Measurements from ENCODE around the gene TMPRSS3.
A peak's percentile ranks its signal among the peaks of the same experiment; 100 is the strongest.

Gene TMPRSS3

GRCh38 chr21:42405064-42406013 lies 9.5 kb upstream of the TMPRSS3 start:
- H3K27me3 ChIP-seq (ENCODE audit: control insufficient read depth in 1 of 2, insufficient read depth in 1 of 2, low read length in 2 of 2), result peaks cover 9 to 45% of the 10 kb centered on the region in 2 experiments
- 84% methylated on average over 20 of the region's 23 CpGs for whole genome bisulfite sequencing
- H3K9ac ChIP-seq (ENCODE audit: low read length), result no peak overlapping the region
- H3K14ac ChIP-seq (ENCODE audit: low read length in 2 of 2), result no peak overlapping the region
- no peak for DNase-seq
- H3K36me3 ChIP-seq (ENCODE audit: control insufficient read depth in 1 of 2, insufficient read depth in 2 of 2, low read depth in 1 of 2, low read length in 2 of 2), result no peaks in the 10 kb centered on the region
- H4K91ac ChIP-seq (ENCODE audit: low read length), result no peak overlapping the region
- peaks cover 6% of the 10 kb centered on the region for H3K9me3 ChIP-seq (ENCODE audit: control insufficient read depth, low read length)
- no peak overlapping the region for H2AK5ac ChIP-seq (ENCODE audit: low read length, severe bottlenecking)
- H2BK120ac ChIP-seq (ENCODE audit: low read depth, low read length), result no peak overlapping the region
- H2BK15ac ChIP-seq (ENCODE audit: low read depth, poor library complexity, severe bottlenecking), result no peak overlapping the region
- no peak overlapping the region for H3K18ac ChIP-seq (ENCODE audit: low read depth in 1 of 2, low read length in 2 of 2)
- no peaks in the 10 kb centered on the region for H3K79me1 ChIP-seq (replicated peaks; ENCODE audit: low read length, poor library complexity, severe bottlenecking)
- H3K4me3 ChIP-seq (ENCODE audit: insufficient read depth in 1 of 2, low read depth in 1 of 2, low read length in 2 of 2), result no peak overlapping the region
- H3K23ac ChIP-seq (ENCODE audit: low read length in 2 of 2), result no peak overlapping the region
- no peak overlapping the region for H4K8ac ChIP-seq (ENCODE audit: low read length)
- H2AFZ ChIP-seq (ENCODE audit: low read depth, low read length), result no peak overlapping the region
- H3K4ac ChIP-seq (ENCODE audit: low read depth in 1 of 2, low read length in 2 of 2), result no peak overlapping the region
- no peak overlapping the region for H2BK12ac ChIP-seq (ENCODE audit: low read length in 2 of 2)
- H3K4me2 ChIP-seq (ENCODE audit: low read length, poor library complexity, severe bottlenecking), result no peak overlapping the region
- no peak overlapping the region for H3K27ac ChIP-seq (ENCODE audit: low read length, poor library complexity, severe bottlenecking)
- H3K4me1 ChIP-seq (ENCODE audit: control insufficient read depth, insufficient read depth, low read depth, low read length), result peaks cover 2% of the 10 kb centered on the region
- no peak overlapping the region for H2BK5ac ChIP-seq (ENCODE audit: low read depth, low read length, poor library complexity, severe bottlenecking)

GRCh38 chr21:42404539-42404938 lies 8.7 kb upstream of the TMPRSS3 start:
- no peak overlapping the region for H2BK120ac ChIP-seq (ENCODE audit: low read depth, low read length)
- no peak overlapping the region for H4K91ac ChIP-seq (ENCODE audit: low read length)
- no peak overlapping the region for H3K27ac ChIP-seq (ENCODE audit: low read length, poor library complexity, severe bottlenecking)
- H3K36me3 ChIP-seq (ENCODE audit: control insufficient read depth in 1 of 2, insufficient read depth in 2 of 2, low read depth in 1 of 2, low read length in 2 of 2), result no peaks in the 10 kb centered on the region
- no peak overlapping the region for H2BK5ac ChIP-seq (ENCODE audit: low read depth, low read length, poor library complexity, severe bottlenecking)
- H3K27me3 ChIP-seq (ENCODE audit: control insufficient read depth in 1 of 2, insufficient read depth in 1 of 2, low read length in 2 of 2), result peaks cover 8 to 43% of the 10 kb centered on the region in 2 experiments
- no peak for DNase-seq
- H3K9ac ChIP-seq (ENCODE audit: low read length), result no peak overlapping the region
- no peak overlapping the region for H2BK12ac ChIP-seq (ENCODE audit: low read length in 2 of 2)
- no peak overlapping the region for H2AK5ac ChIP-seq (ENCODE audit: low read length, severe bottlenecking)
- H3K4me1 ChIP-seq (ENCODE audit: control insufficient read depth, insufficient read depth, low read depth, low read length), result peaks cover 2% of the 10 kb centered on the region
- H4K8ac ChIP-seq (ENCODE audit: low read length), result no peak overlapping the region
- H2BK15ac ChIP-seq (ENCODE audit: low read depth, poor library complexity, severe bottlenecking), result no peak overlapping the region
- H3K4me3 ChIP-seq (ENCODE audit: insufficient read depth in 1 of 2, low read depth in 1 of 2, low read length in 2 of 2), result no peak overlapping the region
- no peaks in the 10 kb centered on the region for H3K79me1 ChIP-seq (replicated peaks; ENCODE audit: low read length, poor library complexity, severe bottlenecking)
- no peak overlapping the region for H2AFZ ChIP-seq (ENCODE audit: low read depth, low read length)
- no peak overlapping the region for H3K18ac ChIP-seq (ENCODE audit: low read depth in 1 of 2, low read length in 2 of 2)
- H3K4ac ChIP-seq (ENCODE audit: low read depth in 1 of 2, low read length in 2 of 2), result no peak overlapping the region
- H3K14ac ChIP-seq (ENCODE audit: low read length in 2 of 2), result no peak overlapping the region
- WGBS, result 78% methylated on average over 10 of the region's 10 CpGs
- no peak overlapping the region for H3K4me2 ChIP-seq (ENCODE audit: low read length, poor library complexity, severe bottlenecking)
- H3K9me3 ChIP-seq (ENCODE audit: control insufficient read depth, low read length), result peaks cover 6% of the 10 kb centered on the region
- no peak overlapping the region for H3K23ac ChIP-seq (ENCODE audit: low read length in 2 of 2)

- H3K79me1 ChIP-seq (replicated peaks; ENCODE audit: low read length, poor library complexity, severe bottlenecking), result no peaks in the 10 kb centered on the region
- H3K4me2 ChIP-seq (ENCODE audit: low read length, poor library complexity, severe bottlenecking), result no peak within 1 kb of the TSS
- H3K14ac ChIP-seq (ENCODE audit: low read length in 2 of 2), result no peak within 1 kb of the TSS
- H4K8ac ChIP-seq (ENCODE audit: low read length), result no peak within 1 kb of the TSS
- WGBS, result 91% methylated on average over 20 of the region's 21 CpGs
- H3K9me3 ChIP-seq (ENCODE audit: control insufficient read depth, low read length), result peaks cover 6% of the 10 kb centered on the region
- H3K4ac ChIP-seq (ENCODE audit: low read depth in 1 of 2, low read length in 2 of 2), result no peak within 1 kb of the TSS
- no peak within 1 kb of the TSS for H3K18ac ChIP-seq (ENCODE audit: low read depth in 1 of 2, low read length in 2 of 2)
- H2AK5ac ChIP-seq (ENCODE audit: low read length, severe bottlenecking), result no peak within 1 kb of the TSS
- no peak for DNase-seq
- H3K23ac ChIP-seq (ENCODE audit: low read length in 2 of 2), result no peak within 1 kb of the TSS
- no peak within 1 kb of the TSS for H2BK12ac ChIP-seq (ENCODE audit: low read length in 2 of 2)
- no peak within 1 kb of the TSS for H3K27ac ChIP-seq (ENCODE audit: low read length, poor library complexity, severe bottlenecking)
- no peak within 1 kb of the TSS for H2BK15ac ChIP-seq (ENCODE audit: low read depth, poor library complexity, severe bottlenecking)
- no peak within 1 kb of the TSS for H3K9ac ChIP-seq (ENCODE audit: low read length)
- H3K36me3 ChIP-seq (ENCODE audit: control insufficient read depth in 1 of 2, insufficient read depth in 2 of 2, low read depth in 1 of 2, low read length in 2 of 2), result no peaks in the 10 kb centered on the region
- H3K27me3 ChIP-seq (ENCODE audit: control insufficient read depth in 1 of 2, insufficient read depth in 1 of 2, low read length in 2 of 2), result peaks cover 4 to 36% of the 10 kb centered on the region in 2 experiments
- no peak within 1 kb of the TSS for H4K91ac ChIP-seq (ENCODE audit: low read length)
- H3K4me3 ChIP-seq (ENCODE audit: insufficient read depth in 1 of 2, low read depth in 1 of 2, low read length in 2 of 2), result peak within 1 kb of the TSS in 1 of 2 experiments; percentile 16
- H2BK5ac ChIP-seq (ENCODE audit: low read depth, low read length, poor library complexity, severe bottlenecking), result peak within 1 kb of the TSS; percentile 36
- H3K4me1 ChIP-seq (ENCODE audit: control insufficient read depth, insufficient read depth, low read depth, low read length), result peaks cover 2% of the 10 kb centered on the region
- no peak within 1 kb of the TSS for H2AFZ ChIP-seq (ENCODE audit: low read depth, low read length)
- H2BK120ac ChIP-seq (ENCODE audit: low read depth, low read length), result no peak within 1 kb of the TSS
Measured at GRCh38 chr21:42403611-42404231, 7.9 kb upstream of the TMPRSS3 start, which contains the start of gene UBASH3A. Gene UBASH3A (plus strand): TSS chr21:42403902. CDS start chr21:42403946, 44 bp downstream.

- no peak for DNase-seq
- peaks cover 2% of the 10 kb centered on the region for H3K4me1 ChIP-seq (ENCODE audit: control insufficient read depth, insufficient read depth, low read depth, low read length)
- no peak overlapping the region for H2BK15ac ChIP-seq (ENCODE audit: low read depth, poor library complexity, severe bottlenecking)
- no peak overlapping the region for H2BK120ac ChIP-seq (ENCODE audit: low read depth, low read length)
- no peak overlapping the region for H2AFZ ChIP-seq (ENCODE audit: low read depth, low read length)
- peaks cover under 1 to 35% of the 10 kb centered on the region in 2 experiments for H3K27me3 ChIP-seq (ENCODE audit: control insufficient read depth in 1 of 2, insufficient read depth in 1 of 2, low read length in 2 of 2)
- peaks cover 6% of the 10 kb centered on the region for H3K9me3 ChIP-seq (ENCODE audit: control insufficient read depth, low read length)
- H3K23ac ChIP-seq (ENCODE audit: low read length in 2 of 2), result no peak overlapping the region
- H3K4me2 ChIP-seq (ENCODE audit: low read length, poor library complexity, severe bottlenecking), result no peak overlapping the region
- no peak overlapping the region for H3K27ac ChIP-seq (ENCODE audit: low read length, poor library complexity, severe bottlenecking)
- H2BK12ac ChIP-seq (ENCODE audit: low read length in 2 of 2), result no peak overlapping the region
- WGBS, result 94% methylated on average over 2 of the region's 2 CpGs
- H3K14ac ChIP-seq (ENCODE audit: low read length in 2 of 2), result no peak overlapping the region
- no peak overlapping the region for H2AK5ac ChIP-seq (ENCODE audit: low read length, severe bottlenecking)
- no peaks in the 10 kb centered on the region for H3K79me1 ChIP-seq (replicated peaks; ENCODE audit: low read length, poor library complexity, severe bottlenecking)
- no peak overlapping the region for H4K8ac ChIP-seq (ENCODE audit: low read length)
- H3K36me3 ChIP-seq (ENCODE audit: control insufficient read depth in 1 of 2, insufficient read depth in 2 of 2, low read depth in 1 of 2, low read length in 2 of 2), result no peaks in the 10 kb centered on the region
- no peak overlapping the region for H4K91ac ChIP-seq (ENCODE audit: low read length)
- H3K18ac ChIP-seq (ENCODE audit: low read depth in 1 of 2, low read length in 2 of 2), result no peak overlapping the region
- no peak overlapping the region for H3K4ac ChIP-seq (ENCODE audit: low read depth in 1 of 2, low read length in 2 of 2)
- no peak overlapping the region for H2BK5ac ChIP-seq (ENCODE audit: low read depth, low read length, poor library complexity, severe bottlenecking)
- no peak overlapping the region for H3K9ac ChIP-seq (ENCODE audit: low read length)
- no peak overlapping the region for H3K4me3 ChIP-seq (ENCODE audit: insufficient read depth in 1 of 2, low read depth in 1 of 2, low read length in 2 of 2)
Measured at GRCh38 chr21:42401820-42402251, 6.0 kb upstream of the TMPRSS3 start.
